ENCODE data around the gene HAPLN3. TPM values are rescaled to one million over a fixed set of nuclear protein-coding genes. Genes with fewer than 3 reads are reported as not detected.
A peak's percentile ranks its signal among the peaks of the same experiment; 100 is the strongest.

The HAPLN3 gene
- total RNA-seq, 1 donor: 18.8 TPM

- Histone ChIP-seq H3K27me3 (ENCODE audit: insufficient read depth, low read length) (no peaks in the 10 kb centered on the region), H3K79me2 (ENCODE audit: insufficient read depth, low read length) (no peaks in the 10 kb centered on the region), H3K4me3 (ENCODE audit: insufficient read depth, low read length) (peak overlapping the region; percentile 21), H4K20me1 (ENCODE audit: insufficient read depth, low read length) (no peaks in the 10 kb centered on the region), H3K4me1 (ENCODE audit: insufficient read depth, low read length) (peaks cover 26% of the 10 kb centered on the region), H2AFZ (ENCODE audit: low read length) (peak overlapping the region; percentile 82), H3K27ac (ENCODE audit: low read depth, low read length) (peak overlapping the region; percentile 63), H3K9me3 (ENCODE audit: low read depth, low read length) (no peaks in the 10 kb centered on the region), H3K36me3 (ENCODE audit: insufficient read depth, low read length) (no peaks in the 10 kb centered on the region), H3K4me2 (ENCODE audit: insufficient read depth, low read length) (peak overlapping the region; percentile 57)
- TF ChIP-seq, protein P1, sequence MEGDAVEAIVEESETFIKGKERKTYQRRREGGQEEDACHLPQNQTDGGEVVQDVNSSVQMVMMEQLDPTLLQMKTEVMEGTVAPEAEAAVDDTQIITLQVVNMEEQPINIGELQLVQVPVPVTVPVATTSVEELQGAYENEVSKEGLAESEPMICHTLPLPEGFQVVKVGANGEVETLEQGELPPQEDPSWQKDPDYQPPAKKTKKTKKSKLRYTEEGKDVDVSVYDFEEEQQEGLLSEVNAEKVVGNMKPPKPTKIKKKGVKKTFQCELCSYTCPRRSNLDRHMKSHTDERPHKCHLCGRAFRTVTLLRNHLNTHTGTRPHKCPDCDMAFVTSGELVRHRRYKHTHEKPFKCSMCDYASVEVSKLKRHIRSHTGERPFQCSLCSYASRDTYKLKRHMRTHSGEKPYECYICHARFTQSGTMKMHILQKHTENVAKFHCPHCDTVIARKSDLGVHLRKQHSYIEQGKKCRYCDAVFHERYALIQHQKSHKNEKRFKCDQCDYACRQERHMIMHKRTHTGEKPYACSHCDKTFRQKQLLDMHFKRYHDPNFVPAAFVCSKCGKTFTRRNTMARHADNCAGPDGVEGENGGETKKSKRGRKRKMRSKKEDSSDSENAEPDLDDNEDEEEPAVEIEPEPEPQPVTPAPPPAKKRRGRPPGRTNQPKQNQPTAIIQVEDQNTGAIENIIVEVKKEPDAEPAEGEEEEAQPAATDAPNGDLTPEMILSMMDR (IDR thresholded peaks at IDR 0.05; ENCODE audit: extremely low read depth, low read depth, low read length): no peak
- DNase-seq (ENCODE audit: insufficient read length, low spot score, missing footprints): no peak
Measured at GRCh38 chr15:88833731-88834100, 61.6 kb downstream of the HAPLN3 start.

DNA sequence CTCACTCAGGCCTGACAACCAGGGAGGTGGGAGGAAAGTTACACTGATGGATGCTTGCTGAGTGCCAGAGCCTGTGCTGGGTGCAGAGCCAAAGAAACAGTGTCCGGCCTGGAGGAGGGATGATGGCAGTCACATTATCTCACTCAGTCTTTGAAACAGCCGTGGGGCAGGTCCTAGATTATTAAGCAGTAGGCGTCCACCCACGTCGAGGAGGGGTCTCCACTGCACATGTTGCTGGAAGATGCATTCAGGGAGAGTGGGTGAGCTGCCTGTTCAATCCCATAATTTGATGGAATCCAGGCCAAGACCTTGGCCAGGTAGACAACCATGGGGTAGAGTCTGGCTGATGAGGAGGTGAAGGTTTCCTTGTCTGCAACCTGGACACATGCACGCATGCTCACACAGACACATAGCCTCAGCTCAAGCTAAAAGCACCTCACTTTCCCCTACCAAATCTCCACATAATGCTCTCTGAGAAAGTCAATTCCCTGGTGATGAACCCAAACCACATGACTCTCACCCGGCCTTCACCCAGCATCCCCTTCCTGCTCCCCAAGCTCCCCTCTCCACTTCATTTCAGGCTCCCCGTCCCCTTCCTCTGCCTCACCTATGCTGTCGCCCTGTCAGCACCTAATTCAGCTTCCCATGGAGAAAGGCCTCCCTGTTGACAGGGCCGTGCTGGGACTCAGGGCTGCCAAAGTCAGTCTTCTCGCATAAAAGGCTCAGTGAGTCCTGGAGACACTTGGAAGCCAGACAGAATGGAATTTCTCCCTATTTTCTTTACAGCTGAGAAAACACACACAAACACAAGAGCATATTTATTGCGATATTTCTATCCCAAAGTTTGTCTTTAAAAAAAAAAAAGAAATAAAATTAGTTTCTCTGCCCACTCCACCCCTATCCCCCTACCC, 62.3 kb downstream of the HAPLN3 start:
- Histone ChIP-seq H3K4me3 (ENCODE audit: insufficient read depth, low read length) (no peak overlapping the region), H3K27ac (ENCODE audit: low read depth, low read length) (peak overlapping the region; percentile 23), H4K20me1 (ENCODE audit: insufficient read depth, low read length) (no peaks in the 10 kb centered on the region), H3K36me3 (ENCODE audit: insufficient read depth, low read length) (no peaks in the 10 kb centered on the region), H2AFZ (ENCODE audit: low read length) (peak overlapping the region; percentile 63), H3K9me3 (ENCODE audit: low read depth, low read length) (no peaks in the 10 kb centered on the region), H3K4me1 (ENCODE audit: insufficient read depth, low read length) (peaks cover 26% of the 10 kb centered on the region), H3K4me2 (ENCODE audit: insufficient read depth, low read length) (no peak overlapping the region), H3K79me2 (ENCODE audit: insufficient read depth, low read length) (no peaks in the 10 kb centered on the region), H3K27me3 (ENCODE audit: insufficient read depth, low read length) (no peaks in the 10 kb centered on the region)
- TF ChIP-seq, protein P1 (IDR thresholded peaks at IDR 0.05; ENCODE audit: extremely low read depth, low read depth, low read length): no peak
- no peak for DNase-seq (ENCODE audit: insufficient read length, low spot score, missing footprints)

GRCh38 chr15:88830016-88830415, 65.3 kb downstream of the HAPLN3 start:
- Histone ChIP-seq H3K79me2 (ENCODE audit: insufficient read depth, low read length) (no peaks in the 10 kb centered on the region), H3K36me3 (ENCODE audit: insufficient read depth, low read length) (no peaks in the 10 kb centered on the region), H3K27ac (ENCODE audit: low read depth, low read length) (no peak overlapping the region), H3K4me2 (ENCODE audit: insufficient read depth, low read length) (no peak overlapping the region), H3K27me3 (ENCODE audit: insufficient read depth, low read length) (peaks cover 4% of the 10 kb centered on the region), H3K4me1 (ENCODE audit: insufficient read depth, low read length) (peaks cover 19% of the 10 kb centered on the region), H2AFZ (ENCODE audit: low read length) (peak overlapping the region; percentile 26), H3K9me3 (ENCODE audit: low read depth, low read length) (no peaks in the 10 kb centered on the region), H3K4me3 (ENCODE audit: insufficient read depth, low read length) (no peak overlapping the region), H4K20me1 (ENCODE audit: insufficient read depth, low read length) (no peaks in the 10 kb centered on the region)
- DNase-seq (ENCODE audit: insufficient read length, low spot score, missing footprints): no peak
- TF ChIP-seq, protein P1 (IDR thresholded peaks at IDR 0.05; ENCODE audit: extremely low read depth, low read depth, low read length): no peak

DNA sequence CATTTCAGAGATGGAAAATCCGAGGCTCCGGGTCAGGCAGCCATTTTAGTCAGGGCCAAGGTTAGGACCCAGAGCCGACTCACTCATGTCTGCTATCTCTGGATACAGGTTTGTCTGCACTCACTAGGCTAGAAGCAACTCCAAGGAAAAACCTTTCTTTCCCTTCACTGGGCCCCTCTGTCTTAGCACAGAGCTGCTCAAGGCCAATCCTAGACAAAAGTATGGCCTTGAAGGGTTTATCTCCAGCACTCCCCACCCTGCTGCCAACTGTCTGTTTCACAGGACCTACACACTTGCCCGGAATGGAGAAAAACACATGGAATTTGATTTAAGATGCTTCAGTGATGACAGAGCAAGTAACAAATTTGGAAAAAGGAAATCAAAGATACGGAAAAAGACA, 66.6 kb downstream of the HAPLN3 start:
- H3K9me3 ChIP-seq (ENCODE audit: low read depth, low read length): no peaks in the 10 kb centered on the region
- H3K27me3 ChIP-seq (ENCODE audit: insufficient read depth, low read length): peaks cover 4% of the 10 kb centered on the region
- peaks cover 15% of the 10 kb centered on the region for H3K4me1 ChIP-seq (ENCODE audit: insufficient read depth, low read length)
- H3K27ac ChIP-seq (ENCODE audit: low read depth, low read length): no peak overlapping the region
- DNase-seq (ENCODE audit: insufficient read length, low spot score, missing footprints): no peak
- no peaks in the 10 kb centered on the region for H3K79me2 ChIP-seq (ENCODE audit: insufficient read depth, low read length)
- no peaks in the 10 kb centered on the region for H4K20me1 ChIP-seq (ENCODE audit: insufficient read depth, low read length)
- H3K36me3 ChIP-seq (ENCODE audit: insufficient read depth, low read length): no peaks in the 10 kb centered on the region
- no peak overlapping the region for H3K4me3 ChIP-seq (ENCODE audit: insufficient read depth, low read length)
- no peak overlapping the region for H2AFZ ChIP-seq (ENCODE audit: low read length)
- H3K4me2 ChIP-seq (ENCODE audit: insufficient read depth, low read length): no peak overlapping the region
- TF ChIP-seq, protein P1 (IDR thresholded peaks at IDR 0.05; ENCODE audit: extremely low read depth, low read depth, low read length): no peak

Data from osteoblast (primary cell).